ENCODE data around the gene SEMA3D.

The SEMA3D gene

DNA sequence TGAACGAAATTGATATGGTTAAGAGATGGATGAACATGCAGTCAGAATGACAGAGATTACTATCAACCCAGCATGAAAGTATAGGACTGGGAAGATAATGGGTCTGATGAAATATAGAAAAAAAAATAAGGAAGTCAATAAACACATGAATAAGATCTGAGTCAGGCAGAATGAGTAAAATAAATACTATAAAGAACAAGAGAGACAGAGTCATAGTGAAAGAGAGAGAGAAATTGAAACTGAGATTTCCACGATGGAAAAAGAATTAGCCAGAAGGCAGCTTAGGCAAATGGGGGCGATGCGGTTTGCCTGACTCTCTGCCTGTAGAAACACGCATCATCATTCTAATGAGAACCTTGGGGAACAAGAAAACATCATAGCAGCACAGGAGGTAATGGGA is 26.6 kb downstream of the SEMA3D start:
- no peaks in the 10 kb centered on the region for H3K9me3 ChIP-seq (ENCODE audit: control insufficient read depth in 1 of 2, low read length in 2 of 2)
- H3K36me3 ChIP-seq (ENCODE audit: control insufficient read depth in 1 of 2, insufficient read depth in 2 of 2, low read length in 2 of 2), result no peaks in the 10 kb centered on the region
- no peak overlapping the region for H3K4me3 ChIP-seq (ENCODE audit: low read depth in 1 of 2, low read length in 2 of 2)
- no peak overlapping the region for H3K27ac ChIP-seq (ENCODE audit: low read length)
- no peaks in the 10 kb centered on the region for H3K27me3 ChIP-seq (ENCODE audit: low read depth, low read length)
- no peaks in the 10 kb centered on the region for H3K4me1 ChIP-seq (ENCODE audit: control insufficient read depth in 1 of 2, insufficient read depth in 2 of 2, low read length in 2 of 2)

- Histone ChIP-seq H3K9me3 (ENCODE audit: control insufficient read depth in 1 of 2, low read length in 2 of 2) (no peaks in the 10 kb centered on the region), H3K36me3 (ENCODE audit: control insufficient read depth in 1 of 2, insufficient read depth in 2 of 2, low read length in 2 of 2) (no peaks in the 10 kb centered on the region), H3K4me3 (ENCODE audit: low read depth in 1 of 2, low read length in 2 of 2) (no peak overlapping the region), H3K27ac (ENCODE audit: low read length) (no peak overlapping the region), H3K27me3 (ENCODE audit: low read depth, low read length) (no peaks in the 10 kb centered on the region), H3K4me1 (ENCODE audit: control insufficient read depth in 1 of 2, insufficient read depth in 2 of 2, low read length in 2 of 2) (no peaks in the 10 kb centered on the region)
These were observed 27.9 kb downstream of the SEMA3D start for GRCh38 chr7:85159003-85159402.

- H3K4me1 ChIP-seq (ENCODE audit: control insufficient read depth in 1 of 2, insufficient read depth in 2 of 2, low read length in 2 of 2), result no peaks in the 10 kb centered on the region
- H3K4me3 ChIP-seq (ENCODE audit: low read depth in 1 of 2, low read length in 2 of 2), result no peak overlapping the region
- H3K9me3 ChIP-seq (ENCODE audit: control insufficient read depth in 1 of 2, low read length in 2 of 2), result no peaks in the 10 kb centered on the region
- no peaks in the 10 kb centered on the region for H3K36me3 ChIP-seq (ENCODE audit: control insufficient read depth in 1 of 2, insufficient read depth in 2 of 2, low read length in 2 of 2)
- H3K27ac ChIP-seq (ENCODE audit: low read length), result no peak overlapping the region
- no peaks in the 10 kb centered on the region for H3K27me3 ChIP-seq (ENCODE audit: low read depth, low read length)
These were observed 30.1 kb downstream of the SEMA3D start for GRCh38 chr7:85156661-85157208.

GRCh38 chr7:85154282-85154937 is 32.4 kb downstream of the SEMA3D start:
- H3K9me3 ChIP-seq (ENCODE audit: control insufficient read depth in 1 of 2, low read length in 2 of 2), result no peaks in the 10 kb centered on the region
- H3K36me3 ChIP-seq (ENCODE audit: control insufficient read depth in 1 of 2, insufficient read depth in 2 of 2, low read length in 2 of 2), result no peaks in the 10 kb centered on the region
- no peaks in the 10 kb centered on the region for H3K4me1 ChIP-seq (ENCODE audit: control insufficient read depth in 1 of 2, insufficient read depth in 2 of 2, low read length in 2 of 2)
- H3K4me3 ChIP-seq (ENCODE audit: low read depth in 1 of 2, low read length in 2 of 2), result no peak overlapping the region
- no peaks in the 10 kb centered on the region for H3K27me3 ChIP-seq (ENCODE audit: low read depth, low read length)
- no peak overlapping the region for H3K27ac ChIP-seq (ENCODE audit: low read length)

GRCh38 chr7:85153715-85154114 is 33.1 kb downstream of the SEMA3D start:
- Histone ChIP-seq H3K27ac (ENCODE audit: low read length) (no peak overlapping the region), H3K36me3 (ENCODE audit: control insufficient read depth in 1 of 2, insufficient read depth in 2 of 2, low read length in 2 of 2) (no peaks in the 10 kb centered on the region), H3K27me3 (ENCODE audit: low read depth, low read length) (no peaks in the 10 kb centered on the region), H3K4me3 (ENCODE audit: low read depth in 1 of 2, low read length in 2 of 2) (no peak overlapping the region), H3K9me3 (ENCODE audit: control insufficient read depth in 1 of 2, low read length in 2 of 2) (no peaks in the 10 kb centered on the region), H3K4me1 (ENCODE audit: control insufficient read depth in 1 of 2, insufficient read depth in 2 of 2, low read length in 2 of 2) (no peaks in the 10 kb centered on the region)

GRCh38 chr7:85150624-85151023 is 36.2 kb downstream of the SEMA3D start:
- no peaks in the 10 kb centered on the region for H3K9me3 ChIP-seq (ENCODE audit: control insufficient read depth in 1 of 2, low read length in 2 of 2)
- no peak overlapping the region for H3K27ac ChIP-seq (ENCODE audit: low read length)
- H3K36me3 ChIP-seq (ENCODE audit: control insufficient read depth in 1 of 2, insufficient read depth in 2 of 2, low read length in 2 of 2), result no peaks in the 10 kb centered on the region
- no peak overlapping the region for H3K4me3 ChIP-seq (ENCODE audit: low read depth in 1 of 2, low read length in 2 of 2)
- H3K4me1 ChIP-seq (ENCODE audit: control insufficient read depth in 1 of 2, insufficient read depth in 2 of 2, low read length in 2 of 2), result no peaks in the 10 kb centered on the region
- H3K27me3 ChIP-seq (ENCODE audit: low read depth, low read length), result no peaks in the 10 kb centered on the region

DNA sequence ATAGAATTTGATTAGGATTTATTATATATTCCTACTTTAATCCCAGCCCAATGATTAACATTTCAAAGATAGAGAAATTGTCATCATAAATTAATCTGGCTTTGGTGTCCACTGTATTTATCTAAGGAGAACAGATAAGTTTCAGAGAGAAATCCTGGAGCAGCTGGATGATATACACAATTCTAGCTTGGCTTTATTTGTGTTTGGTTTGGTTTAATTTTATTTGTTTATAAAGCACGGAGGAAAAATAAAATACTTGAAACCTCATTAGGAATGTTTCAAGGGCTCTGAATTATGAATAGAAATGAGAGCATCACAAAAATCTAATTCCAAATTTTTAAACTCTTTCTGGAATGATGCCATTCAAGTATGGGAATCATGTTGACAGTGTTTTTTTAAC is 42.1 kb downstream of the SEMA3D start:
- Histone ChIP-seq H3K9me3 (ENCODE audit: control insufficient read depth in 1 of 2, low read length in 2 of 2) (no peaks in the 10 kb centered on the region), H3K4me1 (ENCODE audit: control insufficient read depth in 1 of 2, insufficient read depth in 2 of 2, low read length in 2 of 2) (no peaks in the 10 kb centered on the region), H3K27ac (ENCODE audit: low read length) (no peak overlapping the region), H3K4me3 (ENCODE audit: low read depth in 1 of 2, low read length in 2 of 2) (no peak overlapping the region), H3K36me3 (ENCODE audit: control insufficient read depth in 1 of 2, insufficient read depth in 2 of 2, low read length in 2 of 2) (no peaks in the 10 kb centered on the region), H3K27me3 (ENCODE audit: low read depth, low read length) (no peaks in the 10 kb centered on the region)

GRCh38 chr7:85135977-85136376 is 50.9 kb downstream of the SEMA3D start:
- Histone ChIP-seq H3K4me3 (ENCODE audit: low read depth in 1 of 2, low read length in 2 of 2) (no peak overlapping the region), H3K27ac (ENCODE audit: low read length) (no peak overlapping the region), H3K4me1 (ENCODE audit: control insufficient read depth in 1 of 2, insufficient read depth in 2 of 2, low read length in 2 of 2) (no peaks in the 10 kb centered on the region), H3K9me3 (ENCODE audit: control insufficient read depth in 1 of 2, low read length in 2 of 2) (no peaks in the 10 kb centered on the region), H3K27me3 (ENCODE audit: low read depth, low read length) (no peaks in the 10 kb centered on the region), H3K36me3 (ENCODE audit: control insufficient read depth in 1 of 2, insufficient read depth in 2 of 2, low read length in 2 of 2) (no peaks in the 10 kb centered on the region)

DNA sequence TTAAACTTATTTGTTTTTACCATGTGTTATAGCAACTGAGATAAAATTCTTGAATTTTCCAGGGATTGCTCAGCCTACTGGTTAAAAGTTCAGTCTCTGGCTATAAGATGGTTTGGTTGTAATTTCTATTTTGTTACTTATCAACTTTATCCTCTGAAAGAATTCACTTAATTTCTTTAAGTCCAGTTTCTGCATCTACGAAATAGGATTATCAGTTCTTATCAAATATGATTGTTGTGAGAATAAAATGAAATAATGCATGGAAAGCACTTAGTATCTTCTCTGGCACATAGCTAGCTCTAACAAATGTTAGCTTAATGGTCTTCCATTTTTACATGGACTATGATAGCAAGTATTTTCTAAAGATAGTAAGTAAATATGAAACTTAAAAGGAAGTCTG is 53.3 kb downstream of the SEMA3D start:
- Histone ChIP-seq H3K27me3 (ENCODE audit: low read depth, low read length) (no peaks in the 10 kb centered on the region), H3K9me3 (ENCODE audit: control insufficient read depth in 1 of 2, low read length in 2 of 2) (no peaks in the 10 kb centered on the region), H3K4me3 (ENCODE audit: low read depth in 1 of 2, low read length in 2 of 2) (no peak overlapping the region), H3K4me1 (ENCODE audit: control insufficient read depth in 1 of 2, insufficient read depth in 2 of 2, low read length in 2 of 2) (no peaks in the 10 kb centered on the region), H3K36me3 (ENCODE audit: control insufficient read depth in 1 of 2, insufficient read depth in 2 of 2, low read length in 2 of 2) (no peaks in the 10 kb centered on the region), H3K27ac (ENCODE audit: low read length) (no peak overlapping the region)

GRCh38 chr7:85133006-85133405 is 53.9 kb downstream of the SEMA3D start:
- H3K9me3 ChIP-seq (ENCODE audit: control insufficient read depth in 1 of 2, low read length in 2 of 2), result no peaks in the 10 kb centered on the region
- no peak overlapping the region for H3K4me3 ChIP-seq (ENCODE audit: low read depth in 1 of 2, low read length in 2 of 2)
- H3K27ac ChIP-seq (ENCODE audit: low read length), result no peak overlapping the region
- no peaks in the 10 kb centered on the region for H3K4me1 ChIP-seq (ENCODE audit: control insufficient read depth in 1 of 2, insufficient read depth in 2 of 2, low read length in 2 of 2)
- no peaks in the 10 kb centered on the region for H3K36me3 ChIP-seq (ENCODE audit: control insufficient read depth in 1 of 2, insufficient read depth in 2 of 2, low read length in 2 of 2)
- H3K27me3 ChIP-seq (ENCODE audit: low read depth, low read length), result no peaks in the 10 kb centered on the region

- Histone ChIP-seq H3K9me3 (ENCODE audit: control insufficient read depth in 1 of 2, low read length in 2 of 2) (no peaks in the 10 kb centered on the region), H3K4me3 (ENCODE audit: low read depth in 1 of 2, low read length in 2 of 2) (no peak overlapping the region), H3K27ac (ENCODE audit: low read length) (no peak overlapping the region), H3K36me3 (ENCODE audit: control insufficient read depth in 1 of 2, insufficient read depth in 2 of 2, low read length in 2 of 2) (no peaks in the 10 kb centered on the region), H3K4me1 (ENCODE audit: control insufficient read depth in 1 of 2, insufficient read depth in 2 of 2, low read length in 2 of 2) (no peaks in the 10 kb centered on the region), H3K27me3 (ENCODE audit: low read depth, low read length) (no peaks in the 10 kb centered on the region)
These were observed 56.2 kb downstream of the SEMA3D start for GRCh38 chr7:85130702-85131101.

DNA sequence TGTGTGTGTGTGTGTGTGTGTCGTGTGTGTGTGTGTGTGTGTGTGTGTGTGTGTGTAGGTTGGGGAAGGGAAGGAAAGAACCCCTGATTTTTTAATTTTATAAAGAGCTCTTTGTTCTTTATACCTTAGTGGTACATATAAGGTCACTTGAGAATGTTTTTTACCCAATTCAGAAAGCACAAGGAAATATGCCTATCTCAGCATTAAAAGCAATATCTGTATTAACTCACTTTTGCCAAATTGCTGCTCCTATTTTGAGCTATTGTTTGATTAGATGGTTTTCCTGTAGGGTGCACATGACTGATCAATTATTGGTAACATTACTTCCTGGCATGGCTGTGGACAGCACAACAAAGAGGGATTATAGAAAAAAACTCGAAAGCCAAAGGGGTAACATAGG is 60.5 kb downstream of the SEMA3D start:
- no peaks in the 10 kb centered on the region for H3K36me3 ChIP-seq (ENCODE audit: control insufficient read depth in 1 of 2, insufficient read depth in 2 of 2, low read length in 2 of 2)
- no peak overlapping the region for H3K4me3 ChIP-seq (ENCODE audit: low read depth in 1 of 2, low read length in 2 of 2)
- H3K4me1 ChIP-seq (ENCODE audit: control insufficient read depth in 1 of 2, insufficient read depth in 2 of 2, low read length in 2 of 2), result no peaks in the 10 kb centered on the region
- H3K27me3 ChIP-seq (ENCODE audit: low read depth, low read length), result no peaks in the 10 kb centered on the region
- H3K9me3 ChIP-seq (ENCODE audit: control insufficient read depth in 1 of 2, low read length in 2 of 2), result no peaks in the 10 kb centered on the region
- no peak overlapping the region for H3K27ac ChIP-seq (ENCODE audit: low read length)
